ENCODE results near the gene HINT1. TPM values are rescaled to one million over a fixed set of nuclear protein-coding genes. Genes with fewer than 3 reads are reported as not detected.

Gene HINT1
- 107 and 146 TPM in 2 replicates for total RNA-seq (2011; cell fraction: chromatin; rRNA removed; ENCODE audit: low replicate concordance)
- 142 and 143 TPM in 2 replicates for total RNA-seq (2011; cell fraction: nucleolus; rRNA removed)
- total RNA-seq (2011; cell fraction: nucleoplasm; rRNA removed), result 174 and 224 TPM in 2 replicates
- 377 and 382 TPM in 2 replicates for total RNA-seq (2014; rRNA removed)
- total RNA-seq (2014; rRNA removed; fragmentation: Illumina TruSeq; extraction: Trizol), result 401 and 433 TPM in 2 replicates
- 460 and 500 TPM in 2 replicates for total RNA-seq (2015; rRNA removed; fragmentation: Illumina TruSeq; extraction: Trizol)
- total RNA-seq (2021), result 296 and 326 TPM in 2 replicates
- 922 and 1,017 TPM in 2 replicates for polyA plus RNA-seq (2011; rRNA removed)
- 360 and 636 TPM in 2 replicates for polyA plus RNA-seq (2011; cell fraction: cytosol; rRNA removed)
- 333 and 486 TPM in 2 replicates for polyA plus RNA-seq (2011; cell fraction: nucleus; rRNA removed)
- 503 and 613 TPM in 2 replicates for polyA plus RNA-seq (2012)
- 284 and 302 TPM in 2 replicates for polyA plus RNA-seq (2014; fragmentation: Illumina TruSeq; extraction: Trizol)
- 1,000 to 10,000 TPM; 1,005 to 1,027 TPM for polyA plus RNA-seq (2014; fragmentation: Nextera tagmentation; extraction: Ambion mirVana)
- 596 and 707 TPM in 2 replicates for polyA plus RNA-seq (2014; rRNA removed)
- 291 and 318 TPM in 2 replicates for polyA minus RNA-seq (2011; rRNA and poly(A)+ RNA removed)
- 107 and 120 TPM in 2 replicates for polyA minus RNA-seq (2011; cell fraction: cytosol; rRNA and poly(A)+ RNA removed)
- 79.7 and 139 TPM in 2 replicates for polyA minus RNA-seq (2011; cell fraction: nucleus; rRNA and poly(A)+ RNA removed)
- percentile 98 among the genes with signal in this experiment for Bru-seq, nascent RNA
- BruChase-seq, experiment 1, labeled RNA remaining after a 2-hour chase, result percentile 98 among the genes with signal in this experiment
- percentile 98 among the genes with signal in this experiment for BruChase-seq, experiment 2, labeled RNA remaining after a 6-hour chase
- long read RNA-seq, experiment 1, transcript HINT1-209 (3 exons, 656 nt), result minor isoform, 11 of 825 reads
- long read RNA-seq, experiment 1, transcript HINT1-201 (3 exons, 1,081 nt), result major isoform, 586 of 825 reads
- long read RNA-seq, experiment 1, transcript HINT1-205 (3 exons, 703 nt), result minor isoform, 10 of 825 reads
- long read RNA-seq, experiment 1, partial matches to known transcripts, result 9 of 825 reads
- long read RNA-seq, experiment 1, other reads (novel, unspliced or antisense), result 203 of 825 reads
- long read RNA-seq, experiment 2, transcript HINT1-209 (3 exons, 656 nt), result minor isoform, 7 of 460 reads
- long read RNA-seq, experiment 2, transcript HINT1-201 (3 exons, 1,081 nt), result major isoform, 400 of 460 reads
- long read RNA-seq, experiment 2, partial matches to known transcripts, result 8 of 460 reads
- long read RNA-seq, experiment 2, other reads (novel, unspliced or antisense), result 41 of 460 reads
- long read RNA-seq, experiment 3, transcript HINT1-209 (3 exons, 656 nt), result minor isoform, 7 of 692 reads
- long read RNA-seq, experiment 3, transcript HINT1-201 (3 exons, 1,081 nt), result major isoform, 662 of 692 reads
- long read RNA-seq, experiment 3, partial matches to known transcripts, result 1 of 692 reads
- long read RNA-seq, experiment 3, other reads (novel, unspliced or antisense), result 18 of 692 reads

GRCh38 chr5:131165119-131165727 is at the start of gene HINT1:
Gene HINT1 (minus strand): TSS chr5:131165256. CDS start chr5:131165205, 51 bp downstream.
- peak within 1 kb of the TSS; percentile 96 for H3K4me2 ChIP-seq (ENCODE audit: insufficient read depth, low read length)
- WGBS (ENCODE audit: insufficient coverage, low coverage, missing lambda C conversion rate), result under 1% methylated on average over 31 of the region's 33 CpGs
- peaks cover 21 to 25% of the 10 kb centered on the region in 2 experiments for H3K4me1 ChIP-seq (replicated peaks in 1 of 2; ENCODE audit: control insufficient read depth in 2 of 2, insufficient read depth in 2 of 2, low read length in 2 of 2)
- peak within 1 kb of the TSS; percentile 97 for H3K27ac ChIP-seq (ENCODE audit: extremely low read depth, low read depth, low read length)
- intact Hi-C loops (cut with micrococcal nuclease) (no loop called here), in situ Hi-C loops (cut with MboI) (loop anchor here (5.0 kb wide), 1 partner anchor 217 kb away; no protein-coding TSS in a partner anchor)
- H3K27me3 ChIP-seq (ENCODE audit: control insufficient read depth in 2 of 2, insufficient read depth in 2 of 2, low read length in 2 of 2), result no peaks in the 10 kb centered on the region
- FAIRE-seq (peak; percentile 85), DNase-seq (ENCODE audit: extremely low read depth in 1 of 4, low spot score in 3 of 4) (peak; percentile 94 to 97 (median 96)), ATAC-seq (peak; percentile 88)
- H3K79me2 ChIP-seq (ENCODE audit: control insufficient read depth, insufficient read depth, low read length), result peaks cover 51% of the 10 kb centered on the region
- peaks cover 32% of the 10 kb centered on the region for H3K36me3 ChIP-seq (ENCODE audit: control insufficient read depth, insufficient read depth, low read length)
- H3K9ac ChIP-seq (ENCODE audit: insufficient read depth in 1 of 2, low read depth in 2 of 2, low read length in 2 of 2), result peak within 1 kb of the TSS; percentile 91 to 99
- POLR2A ChIA-PET, result interaction anchor here (0.6 to 1.4 kb wide), 5 partner anchors 9 to 1332 kb away, joined by 3 to 6 read pairs (median 3); no protein-coding TSS in a partner anchor
- CTCF ChIA-PET (ENCODE audit: low intra/inter-chr PET ratio), result interaction anchor here (0.8 kb wide), 1 partner anchor 252 kb away, joined by 7 read pairs; no protein-coding TSS in a partner anchor
- peak within 1 kb of the TSS; percentile 82 for H3K4me3 ChIP-seq
- peak within 1 kb of the TSS; percentile 99 for H2AFZ ChIP-seq (ENCODE audit: low read depth, low read length)
- no TSS peak for BruUV-seq (replicated peaks)
- no peaks in the 10 kb centered on the region for H3K9me1 ChIP-seq (ENCODE audit: control insufficient read depth, insufficient read depth, low read length)
- H4K20me1 ChIP-seq (replicated peaks; ENCODE audit: control insufficient read depth, insufficient read depth, low read length), result no peaks in the 10 kb centered on the region
- no peaks in the 10 kb centered on the region for H3K9me3 ChIP-seq (replicated peaks; ENCODE audit: control insufficient read depth, insufficient read depth, low read depth, low read length)
- TF ChIP-seq PTBP1 (IDR thresholded peaks at IDR 0.05; ENCODE audit: low read depth, low read length) (no peak), MEF2A (IDR thresholded peaks at IDR 0.05; ENCODE audit: control insufficient read depth, low read depth, low read length) (no peak), RCOR1 (IDR thresholded peaks at IDR 0.05; ENCODE audit: borderline replicate concordance in 1 of 2, low read depth in 2 of 2, low read length in 2 of 2) (peak in 1 of 2 experiments; percentile 25; a peak in 1 of 4 replicates), KLF6 (CRISPR knock-in tag; IDR thresholded peaks at IDR 0.05; ENCODE audit: borderline replicate concordance) (no peak; the same call in 1 of the 2 replicates), THRAP3 (IDR thresholded peaks at IDR 0.05; ENCODE audit: borderline replicate concordance) (no peak), FOXK1 (CRISPR knock-in tag; IDR thresholded peaks at IDR 0.05; ENCODE audit: borderline replicate concordance) (no peak), SMAD4 (CRISPR knock-in tag; conservative IDR thresholded peaks at IDR 0.05) (no peak), FOXK2 (conservative IDR thresholded peaks at IDR 0.05 in 1 of 2, IDR thresholded peaks at IDR 0.05 in 1 of 2; ENCODE audit: low read depth in 2 of 2) (no peak), BHLHE40 (IDR thresholded peaks at IDR 0.05; ENCODE audit: low read length) (peak; percentile 68), ZNF76 (CRISPR knock-in tag; IDR thresholded peaks at IDR 0.05; ENCODE audit: borderline replicate concordance) (no peak), ZNF780A (CRISPR knock-in tag; IDR thresholded peaks at IDR 0.05) (no peak), HEY1 (CRISPR knock-in tag; IDR thresholded peaks at IDR 0.05; ENCODE audit: borderline replicate concordance) (no peak)
- TF ChIP-seq, protein P1, sequence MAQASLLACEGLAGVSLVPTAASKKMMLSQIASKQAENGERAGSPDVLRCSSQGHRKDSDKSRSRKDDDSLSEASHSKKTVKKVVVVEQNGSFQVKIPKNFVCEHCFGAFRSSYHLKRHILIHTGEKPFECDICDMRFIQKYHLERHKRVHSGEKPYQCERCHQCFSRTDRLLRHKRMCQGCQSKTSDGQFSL (CRISPR knock-in tag; IDR thresholded peaks at IDR 0.05), result no peak
- TF ChIP-seq, protein P1 (tag; IDR thresholded peaks at IDR 0.05), result no peak
- TF ChIP-seq, protein P2, sequence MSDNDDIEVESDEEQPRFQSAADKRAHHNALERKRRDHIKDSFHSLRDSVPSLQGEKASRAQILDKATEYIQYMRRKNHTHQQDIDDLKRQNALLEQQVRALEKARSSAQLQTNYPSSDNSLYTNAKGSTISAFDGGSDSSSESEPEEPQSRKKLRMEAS (CRISPR knock-in tag; IDR thresholded peaks at IDR 0.05), result peak; percentile 10; the same call in 1 of the 2 replicates

Data from K562 (cell line).